ENCODE measurements around the gene LRCH4. TPM values are rescaled to one million over a fixed set of nuclear protein-coding genes. Genes with fewer than 3 reads are reported as not detected.
"Not testable (repeated sequence)": the region's sequence is repeated elsewhere in the genome, so short reads cannot be mapped to it uniquely, and the experiment has no call there.

LRCH4 gene
- total RNA-seq, 2 donors from 2014 or later = 144 to 154 TPM

- no peaks in the 10 kb centered on the region for H3K36me3 Mint-ChIP-seq (ENCODE audit: insufficient read depth in 2 of 2)
- no peak for ATAC-seq (replicated peaks in 1 of 2)
- no peaks in the 10 kb centered on the region for H3K9me3 Mint-ChIP-seq
- no peak for DNase-seq
- H3K4me1 Mint-ChIP-seq (ENCODE audit: low read depth) = peaks cover 11% of the 10 kb centered on the region
- no peaks in the 10 kb centered on the region for H3K27me3 Mint-ChIP-seq (ENCODE audit: low read depth)
- no peak overlapping the region for H3K4me3 Mint-ChIP-seq
- H3K27ac Mint-ChIP-seq = no peak overlapping the region
Observed at GRCh38 chr7:100532165-100533022, 53.5 kb downstream of the LRCH4 start.

GRCh38 chr7:100528108-100528866, 57.6 kb downstream of the LRCH4 start:
- H3K27me3 Mint-ChIP-seq (ENCODE audit: low read depth); H3K36me3 Mint-ChIP-seq (ENCODE audit: insufficient read depth in 2 of 2); H3K9me3 Mint-ChIP-seq; DNase-seq; H3K27ac Mint-ChIP-seq; ATAC-seq (replicated peaks in 1 of 2): not testable (repeated sequence)
- Mint-ChIP-seq H3K4me3 (peak overlapping the region in 1 of 2 donors; percentile 32), H3K4me1 (ENCODE audit: low read depth) (peaks cover 24% of the 10 kb centered on the region)

Other genes starting within 250 kb of the LRCH4 start
- 10 to 100 TPM; 43.6 to 78.3 TPM for gene PILRB, start 228.0 kb downstream of the LRCH4 start, total RNA-seq
- gene PILRA, start 212.6 kb downstream of the LRCH4 start, total RNA-seq = 10 to 100 TPM in 1 of 2 donors, 1 to 10 TPM in 1; 3.4 to 14.1 TPM
- 1 to 10 TPM; 5.9 to 6.5 TPM for gene ZCWPW1, start 157.4 kb downstream of the LRCH4 start, total RNA-seq
- 10 to 100 TPM; 61.0 to 66.7 TPM for gene MEPCE, start 156.3 kb downstream of the LRCH4 start, total RNA-seq
- 10 to 100 TPM; 59.0 to 68.8 TPM for gene PPP1R35, start 149.6 kb downstream of the LRCH4 start, total RNA-seq
- 1 to 10 TPM; 5.4 to 5.6 TPM for gene SPACDR, start 121.9 kb downstream of the LRCH4 start, total RNA-seq
- gene TSC22D4, start 106.9 kb downstream of the LRCH4 start, total RNA-seq = 100 to 1,000 TPM in 1 of 2 donors, 10 to 100 TPM in 1; 94.9 to 113 TPM
- gene NYAP1, start 102.2 kb downstream of the LRCH4 start, total RNA-seq = under 1 TPM; 0.67 to 0.72 TPM
- gene AGFG2, start 46.9 kb downstream of the LRCH4 start, total RNA-seq = 10 to 100 TPM; 35.5 to 53.7 TPM
- gene SAP25, start 12.2 kb downstream of the LRCH4 start, total RNA-seq = 10 to 100 TPM; 21.4 to 23.4 TPM
- 1 to 10 TPM; 2.1 to 3.6 TPM for gene FBXO24, start 199 bp upstream of the LRCH4 start, total RNA-seq
- gene PCOLCE, start 16.2 kb upstream of the LRCH4 start, total RNA-seq = 10 to 100 TPM; 12.9 to 13.7 TPM
- gene MOSPD3, start 26.4 kb upstream of the LRCH4 start, total RNA-seq = 10 to 100 TPM; 12.6 to 13.4 TPM
- gene TFR2, start 55.4 kb upstream of the LRCH4 start, total RNA-seq = 1 to 10 TPM; 4.7 to 5.8 TPM
- gene ACTL6B, start 70.3 kb upstream of the LRCH4 start, total RNA-seq = not detected
- gene GNB2, start 87.6 kb upstream of the LRCH4 start, total RNA-seq = 100 to 1,000 TPM; 196 to 198 TPM
- gene GIGYF1, start 108.1 kb upstream of the LRCH4 start, total RNA-seq = 10 to 100 TPM; 51.5 to 53.2 TPM
- 10 to 100 TPM; 33.3 to 40.9 TPM for gene POP7, start 120.0 kb upstream of the LRCH4 start, total RNA-seq
- gene EPO, start 134.3 kb upstream of the LRCH4 start, total RNA-seq = under 1 TPM in 1 of 2 donors, not detected in 1; 0.19 TPM
- gene ZAN, start 147.5 kb upstream of the LRCH4 start, total RNA-seq = not detected
- gene EPHB4, start 241.4 kb upstream of the LRCH4 start, total RNA-seq = 1 to 10 TPM; 2.4 to 3.4 TPM

Data from activated T-cell treated with anti-CD3 and anti-CD28 coated beads, Interleukin-2, amount 50 U/mL, for 72 hours (primary cell).